ENCODE data around the gene NARF. TPM values are rescaled to one million over a fixed set of nuclear protein-coding genes. Genes with fewer than 3 reads are reported as not detected.

Gene NARF
- total RNA-seq, 1 donor from 2014 or later: 54.9 TPM

GRCh38 chr17:82439194-82439828, 19.2 kb upstream of the NARF start:
- Histone ChIP-seq H3K36me3 (peaks cover 45% of the 10 kb centered on the region), H3K27me3 (ENCODE audit: low read depth) (no peaks in the 10 kb centered on the region), H3K27ac (no peak overlapping the region), H3K4me1 (peaks cover 5% of the 10 kb centered on the region), H3K9me3 (no peaks in the 10 kb centered on the region), H3K4me3 (no peak overlapping the region)
- intact Hi-C loops (cut with DNase I): no loop called here
- DNase-seq (no peak), ATAC-seq (no peak)
- TF ChIP-seq CTCF (IDR thresholded peaks at IDR 0.05): no peak

- DNase-seq: no peak
- H3K9me3 ChIP-seq: no peaks in the 10 kb centered on the region
- ATAC-seq: no peak
- no peaks in the 10 kb centered on the region for H3K27me3 ChIP-seq (ENCODE audit: low read depth)
- intact Hi-C loops (cut with DNase I): no loop called here
- H3K27ac ChIP-seq: no peak overlapping the region
- TF ChIP-seq CTCF (IDR thresholded peaks at IDR 0.05): no peak
- peaks cover 9% of the 10 kb centered on the region for H3K4me1 ChIP-seq
- H3K36me3 ChIP-seq: peaks cover 50% of the 10 kb centered on the region
- H3K4me3 ChIP-seq: peak overlapping the region; percentile 21
These were observed 18.6 kb upstream of the NARF start for GRCh38 chr17:82439829-82440365.

GRCh38 chr17:82440469-82440981, 18.0 kb upstream of the NARF start:
- no peak for TF ChIP-seq CTCF (IDR thresholded peaks at IDR 0.05)
- DNase-seq (peak; percentile 68), ATAC-seq (peak; percentile 16 to 35)

GRCh38 chr17:82440991-82441627, 17.4 kb upstream of the NARF start:
- DNase-seq (no peak), ATAC-seq (peak in 1 of 2 donors; percentile 31)
- Histone ChIP-seq H3K4me3 (peak overlapping the region; percentile 21), H3K36me3 (peaks cover 58% of the 10 kb centered on the region), H3K27me3 (ENCODE audit: low read depth) (no peaks in the 10 kb centered on the region), H3K4me1 (peaks cover 21% of the 10 kb centered on the region), H3K9me3 (no peaks in the 10 kb centered on the region), H3K27ac (peak overlapping the region; percentile 54)
- intact Hi-C loops (cut with DNase I): no loop called here
- TF ChIP-seq CTCF (IDR thresholded peaks at IDR 0.05): no peak

More at GRCh38 chr17:82440469-82440981, 18.0 kb upstream of the NARF start:
- Histone ChIP-seq H3K36me3 (peaks cover 52% of the 10 kb centered on the region), H3K9me3 (no peaks in the 10 kb centered on the region), H3K27me3 (ENCODE audit: low read depth) (no peaks in the 10 kb centered on the region), H3K27ac (peak overlapping the region; percentile 54), H3K4me3 (peak overlapping the region; percentile 21), H3K4me1 (peaks cover 15% of the 10 kb centered on the region)
- intact Hi-C loops (cut with DNase I): no loop called here

GRCh38 chr17:82441691-82442487, 16.7 kb upstream of the NARF start:
- intact Hi-C loops (cut with DNase I): no loop called here
- no peak overlapping the region for H3K4me3 ChIP-seq
- no peak for TF ChIP-seq CTCF (IDR thresholded peaks at IDR 0.05)
- DNase-seq (no peak), ATAC-seq (no peak)
- no peaks in the 10 kb centered on the region for H3K27me3 ChIP-seq (ENCODE audit: low read depth)
- peaks cover 53% of the 10 kb centered on the region for H3K36me3 ChIP-seq
- peaks cover 21% of the 10 kb centered on the region for H3K4me1 ChIP-seq
- no peaks in the 10 kb centered on the region for H3K9me3 ChIP-seq
- no peak overlapping the region for H3K27ac ChIP-seq
